SK-N-SH treated with all-trans-retinoic acid at 6 μM for 48 hours (cell line): ENCODE measurements around the gene LCE2A.

Source experiments
- BACH2 ChIP-seq: fragments of 250-450 bp; sonication (Bioruptor Pico); IDR thresholded peaks from 2 replicates; pipeline ENCODE4 v1.9.0; 2021; ENCODE audit warnings: mild to moderate bottlenecking, borderline replicate concordance
- CREB5 ChIP-seq: fragments of 250-450 bp; sonication (Bioruptor Pico); IDR thresholded peaks from 2 replicates; pipeline ENCODE4 v1.5.1; 2020; ENCODE audit warnings: low read depth, mild to moderate bottlenecking, moderate library complexity
- CSDC2 ChIP-seq: fragments of 250-450 bp; sonication (Bioruptor Pico); IDR thresholded peaks from 2 replicates; pipeline ENCODE4 v1.5.0; 2020; ENCODE audit warnings: mild to moderate bottlenecking, moderate library complexity
- ESRRG ChIP-seq: fragments of 250-450 bp; sonication (Bioruptor Pico); IDR thresholded peaks from 2 replicates; pipeline ENCODE4 v1.6.1; 2021; ENCODE audit warnings: mild to moderate bottlenecking
- ISL1 ChIP-seq: fragments of 250-450 bp; sonication (Bioruptor Pico); IDR thresholded peaks from 2 replicates; pipeline ENCODE4 v2.1.2; 2022; ENCODE audit warnings: mild to moderate bottlenecking, moderate library complexity
- OSR1 ChIP-seq: fragments of 250-450 bp; sonication (Bioruptor Pico); IDR thresholded peaks from 2 replicates; pipeline ENCODE4 v1.8.0; 2022; ENCODE audit warnings: moderate library complexity, mild to moderate bottlenecking, inconsistent platforms
- POU6F1 ChIP-seq: fragments of 250-450 bp; sonication (Bioruptor Pico); IDR thresholded peaks from 2 replicates; pipeline ENCODE4 v1.8.0; 2021; ENCODE audit warnings: low read depth, mild to moderate bottlenecking, moderate library complexity, borderline replicate concordance
- RARB ChIP-seq: fragments of 250-450 bp; sonication (Bioruptor Pico); IDR thresholded peaks from 2 replicates; pipeline ENCODE4 v1.8.0; 2021; ENCODE audit warnings: mild to moderate bottlenecking, moderate library complexity
- SNAI2 ChIP-seq: fragments of 250-450 bp; sonication (Bioruptor Pico); IDR thresholded peaks from 2 replicates; pipeline ENCODE4 v1.5.0; 2020; ENCODE audit warnings: mild to moderate bottlenecking, moderate library complexity
- TCF4 ChIP-seq: fragments of 250-450 bp; sonication (Bioruptor Pico); IDR thresholded peaks from 2 replicates; pipeline ENCODE4 v1.8.0; 2021; ENCODE audit warnings: mild to moderate bottlenecking, moderate library complexity, borderline replicate concordance
- TOX ChIP-seq: fragments of 250-450 bp; sonication (Bioruptor Pico); IDR thresholded peaks from 2 replicates; pipeline ENCODE4 v1.8.0; 2021; ENCODE audit warnings: mild to moderate bottlenecking, moderate library complexity, borderline replicate concordance
- ZNF565 ChIP-seq: fragments of 450-650 bp; formaldehyde crosslinking; conservative IDR thresholded peaks from 2 replicates; pipeline ENCODE4 v1.5.0; 2020; ENCODE audit warnings: low read depth, mild to moderate bottlenecking, moderate library complexity

- TF ChIP-seq ISL1 (CRISPR knock-in tag) (no peak), TOX (no peak), OSR1 (CRISPR knock-in tag) (no peak), CREB5 (no peak), SNAI2 (no peak), POU6F1 (CRISPR knock-in tag) (no peak), CSDC2 (CRISPR knock-in tag) (no peak), RARB (CRISPR knock-in tag) (no peak), ZNF565 (no peak), ESRRG (CRISPR knock-in tag) (no peak), TCF4 (CRISPR knock-in tag) (no peak), BACH2 (CRISPR knock-in tag) (no peak)
Measured at GRCh38 chr1:152683846-152684245, 14.3 kb upstream of the LCE2A start.
